HEK293 (cell line): ENCODE results near the gene WWOX.

ENCODE experiments used
- ZBTB20 ChIP-seq: fragments of 450-650 bp; formaldehyde crosslinking; IDR thresholded peaks from 2 replicates; pipeline ENCODE4 v1.5.1; 2016; ENCODE audit warnings: missing biosample characterization, missing genetic modification characterization
- ZEB2 ChIP-seq: fragments of 450-650 bp; formaldehyde crosslinking; IDR thresholded peaks from 2 replicates; pipeline ENCODE4 v1.5.1; 2016; ENCODE audit warnings: missing biosample characterization, missing genetic modification characterization
- ZFHX2 ChIP-seq: fragments of 450-650 bp; formaldehyde crosslinking; conservative IDR thresholded peaks from 2 replicates; pipeline ENCODE4 v1.5.1; 2016; ENCODE audit warnings: missing biosample characterization, missing genetic modification characterization
- ZNF174 ChIP-seq: fragments of 450-650 bp; formaldehyde crosslinking; IDR thresholded peaks from 2 replicates; pipeline ENCODE4 v1.5.0; 2017; ENCODE audit warnings: missing biosample characterization, mild to moderate bottlenecking, missing genetic modification characterization
- ZNF175 ChIP-seq: fragments of 450-650 bp; formaldehyde crosslinking; IDR thresholded peaks from 2 replicates; pipeline ENCODE4 v1.5.1; 2016; ENCODE audit warnings: missing biosample characterization, missing genetic modification characterization
- ZNF274 ChIP-seq, 2 experiments: fragments of 200-500 bp in 1 of 2; fragments of 450-650 bp in 1 of 2; sonication (Bioruptor generic) in 1 of 2; formaldehyde crosslinking in 1 of 2; IDR thresholded peaks; 2 replicates each; pipeline versions ENCODE4 v1.5.1 to v1.6.1; 2014 to 2016; ENCODE audit warnings: borderline replicate concordance in 1 of 2, inconsistent platforms in 1 of 2, low read length in 1 of 2, missing biosample characterization in 1 of 2, missing genetic modification characterization in 1 of 2
- ZNF777 ChIP-seq: fragments of 450-650 bp; formaldehyde crosslinking; IDR thresholded peaks from 2 replicates; pipeline ENCODE4 v1.5.1; 2017; ENCODE audit warnings: missing biosample characterization, missing genetic modification characterization, borderline replicate concordance
- TF ChIP-seq, protein P1 (sequence below): fragments of 450-650 bp; formaldehyde crosslinking; IDR thresholded peaks from 2 replicates; pipeline ENCODE4 v1.5.1; 2016; ENCODE audit warnings: missing biosample characterization, missing genetic modification characterization
- TF ChIP-seq, protein P2 (sequence below): fragments of 450-650 bp; formaldehyde crosslinking; IDR thresholded peaks from 2 replicates; pipeline ENCODE4 v1.5.1; 2016; ENCODE audit warnings: missing biosample characterization, missing genetic modification characterization
- TF ChIP-seq, protein P3 (sequence below): sonication (generic); formaldehyde crosslinking; IDR thresholded peaks from 2 replicates; pipeline ENCODE4 v1.8.1; 2022; ENCODE audit warnings: mild to moderate bottlenecking, moderate library complexity, missing genetic modification reagents
- TF ChIP-seq, protein P4 (sequence below): fragments of 450-650 bp; formaldehyde crosslinking; IDR thresholded peaks from 2 replicates; pipeline ENCODE4 v1.5.1; 2016; ENCODE audit warnings: missing biosample characterization, missing genetic modification characterization, low read depth

DNA sequence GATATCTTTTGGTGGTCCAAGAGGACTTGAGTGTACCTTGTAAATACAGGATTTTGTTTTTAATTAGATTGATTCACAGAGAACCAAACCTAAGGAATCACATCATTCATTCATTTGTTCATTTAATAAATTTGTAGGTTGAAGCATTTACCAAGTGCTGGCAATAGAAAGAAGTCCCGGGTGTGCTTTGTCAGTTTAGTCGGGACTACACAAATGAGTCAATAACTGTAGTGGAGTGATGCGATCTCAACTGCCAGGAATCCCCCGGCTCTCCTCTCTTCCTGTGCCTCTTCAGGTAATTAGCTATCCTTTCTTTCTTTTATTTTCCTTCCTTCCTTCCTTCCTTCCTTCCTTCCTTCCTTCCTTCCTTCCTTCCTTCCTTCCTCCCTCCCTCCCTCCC is 1.4 kb upstream of the WWOX start:
- TF ChIP-seq, protein P1, sequence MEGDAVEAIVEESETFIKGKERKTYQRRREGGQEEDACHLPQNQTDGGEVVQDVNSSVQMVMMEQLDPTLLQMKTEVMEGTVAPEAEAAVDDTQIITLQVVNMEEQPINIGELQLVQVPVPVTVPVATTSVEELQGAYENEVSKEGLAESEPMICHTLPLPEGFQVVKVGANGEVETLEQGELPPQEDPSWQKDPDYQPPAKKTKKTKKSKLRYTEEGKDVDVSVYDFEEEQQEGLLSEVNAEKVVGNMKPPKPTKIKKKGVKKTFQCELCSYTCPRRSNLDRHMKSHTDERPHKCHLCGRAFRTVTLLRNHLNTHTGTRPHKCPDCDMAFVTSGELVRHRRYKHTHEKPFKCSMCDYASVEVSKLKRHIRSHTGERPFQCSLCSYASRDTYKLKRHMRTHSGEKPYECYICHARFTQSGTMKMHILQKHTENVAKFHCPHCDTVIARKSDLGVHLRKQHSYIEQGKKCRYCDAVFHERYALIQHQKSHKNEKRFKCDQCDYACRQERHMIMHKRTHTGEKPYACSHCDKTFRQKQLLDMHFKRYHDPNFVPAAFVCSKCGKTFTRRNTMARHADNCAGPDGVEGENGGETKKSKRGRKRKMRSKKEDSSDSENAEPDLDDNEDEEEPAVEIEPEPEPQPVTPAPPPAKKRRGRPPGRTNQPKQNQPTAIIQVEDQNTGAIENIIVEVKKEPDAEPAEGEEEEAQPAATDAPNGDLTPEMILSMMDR = no peak
- no peak for TF ChIP-seq ZBTB20 (tag by site-specific recombination)
- TF ChIP-seq, protein P2, sequence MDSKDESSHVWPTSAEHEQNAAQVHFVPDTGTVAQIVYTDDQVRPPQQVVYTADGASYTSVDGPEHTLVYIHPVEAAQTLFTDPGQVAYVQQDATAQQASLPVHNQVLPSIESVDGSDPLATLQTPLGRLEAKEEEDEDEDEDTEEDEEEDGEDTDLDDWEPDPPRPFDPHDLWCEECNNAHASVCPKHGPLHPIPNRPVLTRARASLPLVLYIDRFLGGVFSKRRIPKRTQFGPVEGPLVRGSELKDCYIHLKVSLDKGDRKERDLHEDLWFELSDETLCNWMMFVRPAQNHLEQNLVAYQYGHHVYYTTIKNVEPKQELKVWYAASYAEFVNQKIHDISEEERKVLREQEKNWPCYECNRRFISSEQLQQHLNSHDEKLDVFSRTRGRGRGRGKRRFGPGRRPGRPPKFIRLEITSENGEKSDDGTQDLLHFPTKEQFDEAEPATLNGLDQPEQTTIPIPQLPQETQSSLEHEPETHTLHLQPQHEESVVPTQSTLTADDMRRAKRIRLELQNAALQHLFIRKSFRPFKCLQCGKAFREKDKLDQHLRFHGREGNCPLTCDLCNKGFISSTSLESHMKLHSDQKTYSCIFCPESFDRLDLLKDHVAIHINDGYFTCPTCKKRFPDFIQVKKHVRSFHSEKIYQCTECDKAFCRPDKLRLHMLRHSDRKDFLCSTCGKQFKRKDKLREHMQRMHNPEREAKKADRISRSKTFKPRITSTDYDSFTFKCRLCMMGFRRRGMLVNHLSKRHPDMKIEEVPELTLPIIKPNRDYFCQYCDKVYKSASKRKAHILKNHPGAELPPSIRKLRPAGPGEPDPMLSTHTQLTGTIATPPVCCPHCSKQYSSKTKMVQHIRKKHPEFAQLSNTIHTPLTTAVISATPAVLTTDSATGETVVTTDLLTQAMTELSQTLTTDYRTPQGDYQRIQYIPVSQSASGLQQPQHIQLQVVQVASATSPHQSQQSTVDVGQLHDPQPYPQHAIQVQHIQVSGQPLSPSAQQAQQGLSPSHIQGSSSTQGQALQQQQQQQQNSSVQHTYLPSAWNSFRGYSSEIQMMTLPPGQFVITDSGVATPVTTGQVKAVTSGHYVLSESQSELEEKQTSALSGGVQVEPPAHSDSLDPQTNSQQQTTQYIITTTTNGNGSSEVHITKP (tag by site-specific recombination) = no peak
- TF ChIP-seq, protein P3, sequence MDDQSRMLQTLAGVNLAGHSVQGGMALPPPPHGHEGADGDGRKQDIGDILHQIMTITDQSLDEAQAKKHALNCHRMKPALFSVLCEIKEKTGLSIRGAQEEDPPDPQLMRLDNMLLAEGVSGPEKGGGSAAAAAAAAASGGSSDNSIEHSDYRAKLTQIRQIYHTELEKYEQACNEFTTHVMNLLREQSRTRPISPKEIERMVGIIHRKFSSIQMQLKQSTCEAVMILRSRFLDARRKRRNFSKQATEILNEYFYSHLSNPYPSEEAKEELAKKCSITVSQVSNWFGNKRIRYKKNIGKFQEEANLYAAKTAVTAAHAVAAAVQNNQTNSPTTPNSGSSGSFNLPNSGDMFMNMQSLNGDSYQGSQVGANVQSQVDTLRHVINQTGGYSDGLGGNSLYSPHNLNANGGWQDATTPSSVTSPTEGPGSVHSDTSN (CRISPR knock-in tag) = no peak
- no peak for TF ChIP-seq ZEB2 (tag by site-specific recombination)
- no peak for TF ChIP-seq ZNF175 (tag by site-specific recombination)
- TF ChIP-seq ZNF777 (tag by site-specific recombination) = no peak
- no peak for TF ChIP-seq ZNF174 (tag by site-specific recombination)
- TF ChIP-seq, protein P4, sequence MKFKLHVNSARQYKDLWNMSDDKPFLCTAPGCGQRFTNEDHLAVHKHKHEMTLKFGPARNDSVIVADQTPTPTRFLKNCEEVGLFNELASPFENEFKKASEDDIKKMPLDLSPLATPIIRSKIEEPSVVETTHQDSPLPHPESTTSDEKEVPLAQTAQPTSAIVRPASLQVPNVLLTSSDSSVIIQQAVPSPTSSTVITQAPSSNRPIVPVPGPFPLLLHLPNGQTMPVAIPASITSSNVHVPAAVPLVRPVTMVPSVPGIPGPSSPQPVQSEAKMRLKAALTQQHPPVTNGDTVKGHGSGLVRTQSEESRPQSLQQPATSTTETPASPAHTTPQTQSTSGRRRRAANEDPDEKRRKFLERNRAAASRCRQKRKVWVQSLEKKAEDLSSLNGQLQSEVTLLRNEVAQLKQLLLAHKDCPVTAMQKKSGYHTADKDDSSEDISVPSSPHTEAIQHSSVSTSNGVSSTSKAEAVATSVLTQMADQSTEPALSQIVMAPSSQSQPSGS = no peak
- no peak for TF ChIP-seq ZFHX2
- TF ChIP-seq ZNF274 (IDR thresholded peaks at IDR 0.05; ENCODE audit: low read length) = no peak
- no peak for TF ChIP-seq ZNF274 (tag by site-specific recombination; IDR thresholded peaks at IDR 0.05; ENCODE audit: borderline replicate concordance)
